ENCODE data around the gene MAP4K3. TPM values are rescaled to one million over a fixed set of nuclear protein-coding genes. Genes with fewer than 3 reads are reported as not detected.
"Not testable (repeated sequence)": the region's sequence is repeated elsewhere in the genome, so short reads cannot be mapped to it uniquely, and the experiment has no call there.

The MAP4K3 gene
- total RNA-seq, 1 experiment from 2014 or later = 21.4 TPM

DNA sequence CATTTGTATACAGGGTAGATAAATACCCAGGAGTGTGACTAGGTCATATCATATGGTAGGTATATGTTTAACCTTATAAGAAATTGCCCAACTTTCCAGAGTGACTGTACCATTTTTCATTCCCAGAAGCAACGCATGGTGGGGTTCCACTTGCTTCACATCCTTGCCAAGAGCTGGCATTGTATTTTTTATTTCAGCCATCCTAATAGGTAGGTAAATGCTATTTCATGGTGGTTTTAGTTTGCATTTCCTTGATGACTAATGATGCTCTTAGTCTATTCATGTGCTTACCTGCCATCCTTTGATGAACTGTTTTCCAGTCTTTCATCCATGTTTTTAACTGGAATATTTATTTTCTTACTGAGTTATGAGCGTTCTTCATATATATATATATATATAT is 51.9 kb downstream of the MAP4K3 start:
- ChIA-PET RAD21 (ENCODE audit: low non-redundant PET in 1 of 2, low total read pairs in 2 of 2, uncharacterized antibody in 2 of 2, unreplicated experiment in 2 of 2) (no interaction called here), CTCF (no interaction called here), POLR2A (no interaction called here)
- ATAC-seq (no peak), DNase-seq (ENCODE audit: low read depth, low spot score) (no peak)
- no peak for TF ChIP-seq SRF (IDR thresholded peaks at IDR 0.05; ENCODE audit: low read depth)
- TF ChIP-seq JUND (IDR thresholded peaks at IDR 0.05) = no peak
- no peak for TF ChIP-seq CBX3 (IDR thresholded peaks at IDR 0.05; ENCODE audit: low read depth)
- TF ChIP-seq EZH2phosphoT487 (IDR thresholded peaks at IDR 0.05; ENCODE audit: borderline replicate concordance) = no peak
- TF ChIP-seq CEBPB (IDR thresholded peaks at IDR 0.05; ENCODE audit: low read depth) = no peak
- TF ChIP-seq REST (IDR thresholded peaks at IDR 0.05; ENCODE audit: low read depth) = no peak
- no peak for TF ChIP-seq RAD21 (IDR thresholded peaks at IDR 0.05; ENCODE audit: low read depth)
- TF ChIP-seq POLR2AphosphoS5 (IDR thresholded peaks at IDR 0.05; ENCODE audit: low read depth, low read length) = no peak
- TF ChIP-seq ZNF274 (IDR thresholded peaks at IDR 0.05; ENCODE audit: low read depth, low read length) = no peak
- TF ChIP-seq POLR2A (IDR thresholded peaks at IDR 0.05; ENCODE audit: borderline replicate concordance, extremely low read depth, insufficient read depth, insufficient read length) = no peak
- TF ChIP-seq, protein P1, sequence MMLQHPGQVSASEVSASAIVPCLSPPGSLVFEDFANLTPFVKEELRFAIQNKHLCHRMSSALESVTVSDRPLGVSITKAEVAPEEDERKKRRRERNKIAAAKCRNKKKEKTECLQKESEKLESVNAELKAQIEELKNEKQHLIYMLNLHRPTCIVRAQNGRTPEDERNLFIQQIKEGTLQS (IDR thresholded peaks at IDR 0.05) = no peak
- no peak for TF ChIP-seq EZH2 (IDR thresholded peaks at IDR 0.05)
- no peak for TF ChIP-seq TCF7L2 (IDR thresholded peaks at IDR 0.05; ENCODE audit: borderline replicate concordance, extremely low read depth, insufficient read depth, insufficient read length)
- Histone ChIP-seq H3K9me2 (ENCODE audit: insufficient read depth) (0 out of 2 replicates have a peak, but pooled peaks cover 3% of the 10 kb centered on the region), H3K4me1 (ENCODE audit: control insufficient read depth in 1 of 2, insufficient read depth in 2 of 2, low read length in 2 of 2) (no peaks in the 10 kb centered on the region), H3K4me2 (ENCODE audit: low read length) (no peak overlapping the region), H3K9ac (ENCODE audit: low read length) (no peak overlapping the region), H3K4me3 (replicated peaks in 1 of 2; ENCODE audit: low read depth in 1 of 2, low read length in 2 of 2) (no peak overlapping the region), H3K27me3 (ENCODE audit: insufficient read depth, low read length) (no peaks in the 10 kb centered on the region), H2AFZ (ENCODE audit: low read depth, low read length, poor library complexity, severe bottlenecking) (no peak overlapping the region), H3K27ac (ENCODE audit: low read depth, low read length) (no peak overlapping the region), H3K79me2 (ENCODE audit: insufficient read depth, low read length) (peaks cover 61% of the 10 kb centered on the region), H3K36me3 (ENCODE audit: control insufficient read depth in 1 of 2, insufficient read depth in 2 of 2, low read length in 2 of 2) (no peaks in the 10 kb centered on the region), H4K20me1 (ENCODE audit: insufficient read depth) (no peaks in the 10 kb centered on the region), H3K9me3 (ENCODE audit: control insufficient read depth in 1 of 2, insufficient read depth in 1 of 2, low read depth in 1 of 2, low read length in 2 of 2) (no peaks in the 10 kb centered on the region)
- intact Hi-C loops (cut with micrococcal nuclease) = no loop called here
- BruUV-seq (replicated peaks) = no TSS peak

- H3K27ac ChIP-seq (ENCODE audit: low read depth, low read length); POLR2A ChIA-PET; BruUV-seq (replicated peaks); H3K9ac ChIP-seq (ENCODE audit: low read length); CTCF ChIA-PET; H3K9me3 ChIP-seq (ENCODE audit: control insufficient read depth in 1 of 2, insufficient read depth in 1 of 2, low read depth in 1 of 2, low read length in 2 of 2); DNase-seq (ENCODE audit: low read depth, low spot score); RAD21 ChIA-PET (ENCODE audit: low non-redundant PET in 1 of 2, low total read pairs in 2 of 2, uncharacterized antibody in 2 of 2, unreplicated experiment in 2 of 2); ATAC-seq; intact Hi-C loops (cut with micrococcal nuclease); H3K4me1 ChIP-seq (ENCODE audit: control insufficient read depth in 1 of 2, insufficient read depth in 2 of 2, low read length in 2 of 2); H3K4me3 ChIP-seq (replicated peaks in 1 of 2; ENCODE audit: low read depth in 1 of 2, low read length in 2 of 2); H3K4me2 ChIP-seq (ENCODE audit: low read length); H3K9me2 ChIP-seq (ENCODE audit: insufficient read depth); H2AFZ ChIP-seq (ENCODE audit: low read depth, low read length, poor library complexity, severe bottlenecking); H3K36me3 ChIP-seq (ENCODE audit: control insufficient read depth in 1 of 2, insufficient read depth in 2 of 2, low read length in 2 of 2); H4K20me1 ChIP-seq (ENCODE audit: insufficient read depth); H3K27me3 ChIP-seq (ENCODE audit: insufficient read depth, low read length): not testable (repeated sequence)
- peaks cover 55% of the 10 kb centered on the region for H3K79me2 ChIP-seq (ENCODE audit: insufficient read depth, low read length)
These were observed 53.0 kb downstream of the MAP4K3 start for GRCh38 chr2:39384071-39384470.
